ENCODE results near the gene EML5. TPM values are rescaled to one million over a fixed set of nuclear protein-coding genes. Genes with fewer than 3 reads are reported as not detected.

The EML5 gene
- total and polyA plus RNA-seq, 2 experiments from 2014 or later, result 0.18 to 1.6 TPM

DNA sequence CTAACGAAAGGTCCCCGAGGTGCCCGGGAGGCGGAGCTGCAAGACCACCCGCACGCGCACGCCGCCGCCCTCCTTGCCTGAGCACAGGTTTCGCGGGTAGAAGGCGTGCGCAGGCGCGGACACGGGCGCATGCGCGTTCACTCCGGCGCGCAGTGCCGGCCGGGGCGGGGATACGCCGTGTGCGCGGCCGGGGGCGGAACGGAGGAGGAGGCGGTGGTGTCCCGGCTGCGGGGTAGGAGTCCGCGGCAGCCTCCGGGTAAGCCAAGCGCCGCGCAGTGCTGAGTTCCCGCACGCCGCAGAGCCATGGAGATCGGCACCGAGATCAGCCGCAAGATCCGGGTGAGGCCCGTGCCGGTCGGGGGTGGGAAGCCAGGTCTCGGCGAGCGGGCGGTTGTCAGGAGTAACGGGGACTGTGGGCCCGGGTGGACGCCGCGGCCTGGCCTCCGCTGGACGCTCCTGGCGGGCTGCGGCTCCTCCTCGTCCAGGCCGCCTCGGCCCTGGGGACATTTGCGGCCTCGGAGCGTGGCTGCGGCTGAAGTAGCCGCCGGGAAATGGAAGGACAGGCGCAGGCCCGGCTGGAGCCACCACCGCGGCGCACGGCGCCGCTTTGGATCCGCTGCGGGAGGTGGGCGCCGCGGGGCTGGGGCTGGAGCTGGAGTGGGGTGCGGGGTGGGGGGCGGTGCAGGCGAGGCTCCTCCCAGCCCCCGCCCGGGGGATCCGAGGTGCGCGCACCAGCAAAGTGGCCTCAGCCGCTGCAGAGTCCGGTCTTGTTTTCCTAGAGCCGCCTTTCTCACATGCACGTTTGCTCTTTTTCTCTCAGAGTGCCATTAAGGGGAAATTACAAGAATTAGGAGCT is 229.7 kb downstream of the EML5 start, which contains the start of gene ZC3H14:
Gene ZC3H14, plus strand, starts transcription at position 207 of the 856 bp plus-strand sequence. Its CDS starts 97 bp downstream, at position 304.
- H3K4me3 Mint-ChIP-seq, result peak within 1 kb of the TSS; percentile 89
- Histone ChIP-seq H3F3A (replicated peaks; ENCODE audit: low read depth) (no peaks in the 10 kb centered on the region), H3K4me1 (ENCODE audit: insufficient read depth) (peaks cover 13% of the 10 kb centered on the region), H3K36me3 (ENCODE audit: insufficient read depth) (peaks cover 11% of the 10 kb centered on the region), H4K20me1 (replicated peaks; ENCODE audit: insufficient read depth) (peaks cover 6% of the 10 kb centered on the region; the same call in 1 of the 2 replicates), H2AFZ (peak within 1 kb of the TSS; percentile 97), H3K9me2 (ENCODE audit: insufficient read depth) (no peaks in the 10 kb centered on the region), H3K27me3 (ENCODE audit: insufficient read depth) (no peaks in the 10 kb centered on the region), H3K4me2 (peak within 1 kb of the TSS; percentile 79), H3K27ac (ENCODE audit: low read depth) (peak within 1 kb of the TSS; percentile 90), H3K79me2 (replicated peaks; ENCODE audit: insufficient read depth) (peaks cover 37% of the 10 kb centered on the region), H3K4me3 (peak within 1 kb of the TSS; percentile 72)
- peaks cover 24% of the 10 kb centered on the region for H3K36me3 Mint-ChIP-seq (ENCODE audit: low read depth)
- TF ChIP-seq, protein P1, sequence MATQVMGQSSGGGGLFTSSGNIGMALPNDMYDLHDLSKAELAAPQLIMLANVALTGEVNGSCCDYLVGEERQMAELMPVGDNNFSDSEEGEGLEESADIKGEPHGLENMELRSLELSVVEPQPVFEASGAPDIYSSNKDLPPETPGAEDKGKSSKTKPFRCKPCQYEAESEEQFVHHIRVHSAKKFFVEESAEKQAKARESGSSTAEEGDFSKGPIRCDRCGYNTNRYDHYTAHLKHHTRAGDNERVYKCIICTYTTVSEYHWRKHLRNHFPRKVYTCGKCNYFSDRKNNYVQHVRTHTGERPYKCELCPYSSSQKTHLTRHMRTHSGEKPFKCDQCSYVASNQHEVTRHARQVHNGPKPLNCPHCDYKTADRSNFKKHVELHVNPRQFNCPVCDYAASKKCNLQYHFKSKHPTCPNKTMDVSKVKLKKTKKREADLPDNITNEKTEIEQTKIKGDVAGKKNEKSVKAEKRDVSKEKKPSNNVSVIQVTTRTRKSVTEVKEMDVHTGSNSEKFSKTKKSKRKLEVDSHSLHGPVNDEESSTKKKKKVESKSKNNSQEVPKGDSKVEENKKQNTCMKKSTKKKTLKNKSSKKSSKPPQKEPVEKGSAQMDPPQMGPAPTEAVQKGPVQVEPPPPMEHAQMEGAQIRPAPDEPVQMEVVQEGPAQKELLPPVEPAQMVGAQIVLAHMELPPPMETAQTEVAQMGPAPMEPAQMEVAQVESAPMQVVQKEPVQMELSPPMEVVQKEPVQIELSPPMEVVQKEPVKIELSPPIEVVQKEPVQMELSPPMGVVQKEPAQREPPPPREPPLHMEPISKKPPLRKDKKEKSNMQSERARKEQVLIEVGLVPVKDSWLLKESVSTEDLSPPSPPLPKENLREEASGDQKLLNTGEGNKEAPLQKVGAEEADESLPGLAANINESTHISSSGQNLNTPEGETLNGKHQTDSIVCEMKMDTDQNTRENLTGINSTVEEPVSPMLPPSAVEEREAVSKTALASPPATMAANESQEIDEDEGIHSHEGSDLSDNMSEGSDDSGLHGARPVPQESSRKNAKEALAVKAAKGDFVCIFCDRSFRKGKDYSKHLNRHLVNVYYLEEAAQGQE (IDR thresholded peaks at IDR 0.05; ENCODE audit: unreplicated experiment), result no peak
- TF ChIP-seq EZH2 (IDR thresholded peaks at IDR 0.05; ENCODE audit: low read depth, unreplicated experiment), result no peak
- peak; percentile 94 for TF ChIP-seq POLR2AphosphoS5 (IDR thresholded peaks at IDR 0.05; ENCODE audit: low read depth)
- peak in 1 of 2 experiments; percentile 34; a peak in 2 of 4 replicates for TF ChIP-seq CTCF (conservative IDR thresholded peaks at IDR 0.05; ENCODE audit: low read depth in 2 of 2)
- no peak for TF ChIP-seq ETS1 (IDR thresholded peaks at IDR 0.05)
- peak; percentile 17; the same call in 1 of the 2 replicates for TF ChIP-seq CREB1 (CRISPR knock-in tag; IDR thresholded peaks at IDR 0.05; ENCODE audit: low read depth)
- ATAC-seq (peak; percentile 93), DNase-seq (ENCODE audit: low spot score) (peak; percentile 91)
- H3K27me3 Mint-ChIP-seq (ENCODE audit: insufficient read depth, low read depth, poor library complexity), result peaks cover 11% of the 10 kb centered on the region
- no peaks in the 10 kb centered on the region; the same call in 2 of the 3 replicates for H3K9me3 Mint-ChIP-seq
- H3K27ac Mint-ChIP-seq, result peak within 1 kb of the TSS; percentile 95
- H3K4me1 Mint-ChIP-seq, result peaks cover 22% of the 10 kb centered on the region

DNA sequence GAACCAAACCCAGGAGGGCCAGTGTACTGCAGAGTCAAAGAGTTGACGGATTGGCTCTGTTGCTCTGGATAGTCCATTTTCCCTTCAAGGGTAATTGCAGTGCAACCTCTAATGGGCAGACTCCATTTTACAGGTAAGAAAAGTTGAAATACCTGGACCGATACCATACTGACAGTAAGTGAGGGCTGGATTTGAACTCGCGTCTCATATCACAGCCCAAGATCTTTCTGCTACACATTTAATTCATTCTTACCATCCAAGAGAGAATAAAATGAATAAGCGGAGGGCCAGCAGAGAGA is 230.3 kb downstream of the EML5 start:
- H3K4me3 ChIP-seq, result peak overlapping the region; percentile 72
- peak overlapping the region; percentile 97 for H2AFZ ChIP-seq
- H3K4me1 ChIP-seq (ENCODE audit: insufficient read depth), result peaks cover 13% of the 10 kb centered on the region
- no peaks in the 10 kb centered on the region for H3K27me3 ChIP-seq (ENCODE audit: insufficient read depth)
- H3K4me2 ChIP-seq, result peak overlapping the region; percentile 79
- H3K27me3 Mint-ChIP-seq (ENCODE audit: insufficient read depth, low read depth, poor library complexity), result peaks cover 11% of the 10 kb centered on the region
- no peak for DNase-seq (ENCODE audit: low spot score)
- H3K36me3 ChIP-seq (ENCODE audit: insufficient read depth), result peaks cover 6% of the 10 kb centered on the region; the same call in 1 of the 2 replicates
- no peaks in the 10 kb centered on the region for H3F3A ChIP-seq (replicated peaks; ENCODE audit: low read depth)
- H3K4me1 Mint-ChIP-seq, result peaks cover 22% of the 10 kb centered on the region
- peaks cover 6% of the 10 kb centered on the region; the same call in 1 of the 2 replicates for H4K20me1 ChIP-seq (replicated peaks; ENCODE audit: insufficient read depth)
- ATAC-seq, result peak; percentile 4
- no peaks in the 10 kb centered on the region for H3K9me2 ChIP-seq (ENCODE audit: insufficient read depth)
- H3K36me3 Mint-ChIP-seq (ENCODE audit: low read depth), result peaks cover 20% of the 10 kb centered on the region
- peak overlapping the region; percentile 93 for H3K27ac Mint-ChIP-seq
- H3K4me3 Mint-ChIP-seq, result peak overlapping the region; percentile 89
- peaks cover 36% of the 10 kb centered on the region for H3K79me2 ChIP-seq (replicated peaks; ENCODE audit: insufficient read depth)
- H3K27ac ChIP-seq (ENCODE audit: low read depth), result no peak overlapping the region
- no peaks in the 10 kb centered on the region; the same call in 2 of the 3 replicates for H3K9me3 Mint-ChIP-seq
- TF ChIP-seq ZNF114 (CRISPR knock-in tag; IDR thresholded peaks at IDR 0.05), result no peak

All from GM23338 (cell line).